HepG2 (cell line): ENCODE measurements around the gene FAF2. TPM values are rescaled to one million over a fixed set of nuclear protein-coding genes. Genes with fewer than 3 reads are reported as not detected.

ENCODE experiments used
- CREM ChIP-seq, 2 experiments: sonication (generic) in 1 of 2; formaldehyde crosslinking in 1 of 2; IDR thresholded peaks; 2 replicates each; pipeline versions ENCODE4 v1.4.0 to v1.6.1; 2016 to 2020; ENCODE audit warnings: antibody characterized with exemption in 1 of 2, mild to moderate bottlenecking in 1 of 2, missing genetic modification reagents in 1 of 2
- FIP1L1 ChIP-seq: fragments of 200-400 bp; formaldehyde crosslinking; IDR thresholded peaks from 2 replicates; pipeline ENCODE4 v1.6.1; 2018; ENCODE audit warnings: low read depth, mild to moderate bottlenecking, low read length, moderate library complexity, borderline replicate concordance; ENCODE audit not compliant: insufficient read depth
- FOXC1 ChIP-seq: sonication (generic); formaldehyde crosslinking; IDR thresholded peaks from 2 replicates; pipeline ENCODE4 v1.8.0; 2022; ENCODE audit warnings: mild to moderate bottlenecking, missing genetic modification reagents, borderline replicate concordance
- KDM5B ChIP-seq: sonication (generic); formaldehyde crosslinking; IDR thresholded peaks from 2 replicates; pipeline ENCODE4 v1.4.0; 2020; ENCODE audit warnings: missing genetic modification reagents, mild to moderate bottlenecking, borderline replicate concordance
- KLF11 ChIP-seq: IDR thresholded peaks from 2 replicates; pipeline ENCODE4 v1.6.1; 2016; ENCODE audit warnings: missing compliant biosample characterization
- MEIS2 ChIP-seq: sonication (generic); formaldehyde crosslinking; IDR thresholded peaks from 2 replicates; pipeline ENCODE4 v1.9.0; 2021; ENCODE audit warnings: mild to moderate bottlenecking, missing genetic modification reagents
- PCBP1 ChIP-seq: fragments of 200-400 bp; formaldehyde crosslinking; IDR thresholded peaks from 2 replicates; pipeline ENCODE4 v1.6.1; 2017; ENCODE audit warnings: mild to moderate bottlenecking, low read depth, low read length, borderline replicate concordance
- PHF21A ChIP-seq: sonication (generic); formaldehyde crosslinking; IDR thresholded peaks from 2 replicates; pipeline ENCODE4 v1.5.0; 2020; ENCODE audit warnings: mild to moderate bottlenecking, missing genetic modification reagents
- RFX5 ChIP-seq: IDR thresholded peaks from 2 replicates; pipeline ENCODE4 v1.6.1; 2011; ENCODE audit warnings: low read depth, low read length, improper control_type of control experiment
- RFXANK ChIP-seq: IDR thresholded peaks from 2 replicates; pipeline ENCODE4 v1.6.1; 2016
- TCF12 ChIP-seq, 2 experiments: fragments of 450-650 bp in 1 of 2; sonication (generic) in 1 of 2; formaldehyde crosslinking in 1 of 2; IDR thresholded peaks; 2 replicates each; pipeline versions ENCODE4 v1.6.1 to v1.8.0; 2017 to 2022; ENCODE audit warnings: antibody characterized with exemption in 1 of 2, mild to moderate bottlenecking in 1 of 2, missing genetic modification reagents in 1 of 2, moderate library complexity in 1 of 2
- ZNF136 ChIP-seq: sonication (generic); formaldehyde crosslinking; IDR thresholded peaks from 2 replicates; pipeline ENCODE4 v1.8.1; 2022; ENCODE audit warnings: low read depth, mild to moderate bottlenecking, moderate library complexity, missing genetic modification reagents
- ZNF253 ChIP-seq: sonication (generic); formaldehyde crosslinking; IDR thresholded peaks from 2 replicates; pipeline ENCODE4 v1.8.0; 2022; ENCODE audit warnings: mild to moderate bottlenecking, missing genetic modification reagents, borderline replicate concordance
- ZNF292 ChIP-seq: sonication (generic); formaldehyde crosslinking; IDR thresholded peaks from 2 replicates; pipeline ENCODE4 v1.8.1; 2022; ENCODE audit warnings: mild to moderate bottlenecking, low read depth, missing genetic modification reagents, borderline replicate concordance
- ZNF567 ChIP-seq: sonication (generic); formaldehyde crosslinking; IDR thresholded peaks from 2 replicates; pipeline ENCODE4 v1.8.1; 2023; ENCODE audit warnings: mild to moderate bottlenecking, missing genetic modification reagents, borderline replicate concordance
- ZNF772 ChIP-seq: sonication (generic); formaldehyde crosslinking; IDR thresholded peaks from 2 replicates; pipeline ENCODE4 v1.5.0; 2020; ENCODE audit warnings: mild to moderate bottlenecking, missing genetic modification reagents
- polyA plus RNA-seq, 8 experiments: library from polyadenylated mRNA; depleted of rRNA in 3 of 8; stranded (reverse) in 7 of 8; unstranded in 1 of 8; fragments of >200 nt; fragmentation: Illumina TruSeq in 4 of 8; extraction: Trizol in 4 of 8; gene quantifications; 2 replicates each; pipeline versions ENCODE4 v1.2.1 to v1.2.3, GENCODE V29; 2011 to 2016; ENCODE audit warnings: low read depth in 4 of 8, missing spikeins in 1 of 8, mixed read lengths in 1 of 8; ENCODE audit not compliant: insufficient read depth in 1 of 8
- total RNA-seq, 5 experiments: library from RNA; depleted of rRNA; stranded (reverse); fragments of >200 nt; fragmentation: Illumina TruSeq; extraction: Trizol; gene quantifications; 2 replicates each; pipeline ENCODE4 v1.2.3, GENCODE V29; 2016; ENCODE audit warnings: low read depth in 1 of 5
- TF ChIP-seq, protein P1 (sequence below): sonication (generic); formaldehyde crosslinking; IDR thresholded peaks from 2 replicates; pipeline ENCODE4 v1.4.0; 2020; ENCODE audit warnings: missing genetic modification reagents
- TF ChIP-seq, protein P2 (sequence below): sonication (generic); formaldehyde crosslinking; IDR thresholded peaks from 2 replicates; pipeline ENCODE4 v1.5.1; 2020; ENCODE audit warnings: mild to moderate bottlenecking, missing genetic modification reagents

Gene FAF2
- total and polyA plus RNA-seq, 2 of the 13 experiments (the other 11 are each of a cell fraction or from before 2014, with no cell fraction given): 27.8 to 34.3 TPM

DNA sequence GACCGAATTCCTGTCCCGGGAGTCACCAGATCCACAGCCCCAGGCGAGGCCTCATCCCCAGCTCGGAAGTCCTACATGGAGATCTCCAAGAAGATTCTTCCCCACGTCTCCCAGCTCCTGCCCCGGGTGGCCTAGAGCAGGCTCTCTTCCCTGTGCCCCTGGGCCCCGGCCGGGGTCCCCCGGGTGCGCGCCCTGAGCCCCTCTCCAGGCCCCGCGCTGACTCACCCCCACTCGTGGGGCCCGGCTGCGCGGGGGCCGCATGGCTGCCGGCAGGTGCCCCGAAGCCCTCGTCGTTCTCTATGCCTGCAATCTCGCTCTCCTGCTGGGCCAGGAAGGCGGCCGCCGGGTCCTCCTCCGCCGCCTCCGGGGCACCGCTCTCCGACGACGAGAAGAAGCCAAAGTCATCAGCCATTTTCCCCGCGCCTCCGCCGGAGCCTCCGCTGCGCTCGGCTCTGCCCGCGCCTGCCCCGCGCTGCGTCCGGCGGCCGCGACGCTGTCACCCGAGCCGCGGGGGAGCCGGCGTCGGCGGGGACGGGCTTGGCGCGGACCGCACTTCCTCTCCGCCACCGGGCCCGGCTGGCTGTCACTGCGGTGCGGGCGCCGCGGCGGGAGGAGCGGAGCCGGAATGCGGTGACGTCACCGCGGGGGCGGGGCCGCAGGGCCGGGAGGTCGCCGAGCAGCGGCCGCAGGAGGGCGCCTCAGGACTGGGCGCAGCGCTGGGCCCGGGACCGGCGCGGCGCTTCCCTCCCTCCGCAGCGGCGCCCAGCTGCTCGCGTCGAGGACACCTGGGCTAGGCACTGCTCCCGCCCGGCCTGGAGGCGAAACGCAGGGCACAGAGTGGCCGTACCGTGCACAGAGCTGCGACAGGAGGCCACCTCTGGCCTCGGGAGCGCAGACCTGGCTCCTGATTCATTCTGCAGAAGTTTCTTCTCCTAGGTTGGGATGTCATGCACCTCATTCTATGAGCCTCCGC is 31.9 kb upstream of the FAF2 start, which contains the start of gene CLTB (continued):
- TF ChIP-seq PHF21A (CRISPR knock-in tag): no peak; the same call in 1 of the 2 replicates
- TF ChIP-seq KDM5B: peak; percentile 70
- peak; percentile 38; the same call in 1 of the 2 replicates for TF ChIP-seq RFX5
- no peak; the same call in 1 of the 2 replicates for TF ChIP-seq ZNF136
- no peak for TF ChIP-seq PCBP1
- peak; percentile 72 for TF ChIP-seq MEIS2
- TF ChIP-seq FIP1L1: no peak
- no peak for TF ChIP-seq CREM (IDR thresholded peaks at IDR 0.05)
- TF ChIP-seq CREM (CRISPR knock-in tag; IDR thresholded peaks at IDR 0.05): no peak
- peak; percentile 67; the same call in 1 of the 2 replicates for TF ChIP-seq ZNF567 (CRISPR knock-in tag)
- TF ChIP-seq, protein P1, sequence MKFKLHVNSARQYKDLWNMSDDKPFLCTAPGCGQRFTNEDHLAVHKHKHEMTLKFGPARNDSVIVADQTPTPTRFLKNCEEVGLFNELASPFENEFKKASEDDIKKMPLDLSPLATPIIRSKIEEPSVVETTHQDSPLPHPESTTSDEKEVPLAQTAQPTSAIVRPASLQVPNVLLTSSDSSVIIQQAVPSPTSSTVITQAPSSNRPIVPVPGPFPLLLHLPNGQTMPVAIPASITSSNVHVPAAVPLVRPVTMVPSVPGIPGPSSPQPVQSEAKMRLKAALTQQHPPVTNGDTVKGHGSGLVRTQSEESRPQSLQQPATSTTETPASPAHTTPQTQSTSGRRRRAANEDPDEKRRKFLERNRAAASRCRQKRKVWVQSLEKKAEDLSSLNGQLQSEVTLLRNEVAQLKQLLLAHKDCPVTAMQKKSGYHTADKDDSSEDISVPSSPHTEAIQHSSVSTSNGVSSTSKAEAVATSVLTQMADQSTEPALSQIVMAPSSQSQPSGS (CRISPR knock-in tag): peak; percentile 93
- no peak for TF ChIP-seq TCF12 (IDR thresholded peaks at IDR 0.05)
- peak; percentile 62; the same call in 1 of the 2 replicates for TF ChIP-seq TCF12 (CRISPR knock-in tag; IDR thresholded peaks at IDR 0.05)
- TF ChIP-seq KLF11 (CRISPR knock-in tag): 0 out of 2 replicates have a peak, but pooled peaks have one; percentile 34
- 0 out of 2 replicates have a peak, but pooled peaks have one; percentile 25 for TF ChIP-seq RFXANK
- TF ChIP-seq, protein P2, sequence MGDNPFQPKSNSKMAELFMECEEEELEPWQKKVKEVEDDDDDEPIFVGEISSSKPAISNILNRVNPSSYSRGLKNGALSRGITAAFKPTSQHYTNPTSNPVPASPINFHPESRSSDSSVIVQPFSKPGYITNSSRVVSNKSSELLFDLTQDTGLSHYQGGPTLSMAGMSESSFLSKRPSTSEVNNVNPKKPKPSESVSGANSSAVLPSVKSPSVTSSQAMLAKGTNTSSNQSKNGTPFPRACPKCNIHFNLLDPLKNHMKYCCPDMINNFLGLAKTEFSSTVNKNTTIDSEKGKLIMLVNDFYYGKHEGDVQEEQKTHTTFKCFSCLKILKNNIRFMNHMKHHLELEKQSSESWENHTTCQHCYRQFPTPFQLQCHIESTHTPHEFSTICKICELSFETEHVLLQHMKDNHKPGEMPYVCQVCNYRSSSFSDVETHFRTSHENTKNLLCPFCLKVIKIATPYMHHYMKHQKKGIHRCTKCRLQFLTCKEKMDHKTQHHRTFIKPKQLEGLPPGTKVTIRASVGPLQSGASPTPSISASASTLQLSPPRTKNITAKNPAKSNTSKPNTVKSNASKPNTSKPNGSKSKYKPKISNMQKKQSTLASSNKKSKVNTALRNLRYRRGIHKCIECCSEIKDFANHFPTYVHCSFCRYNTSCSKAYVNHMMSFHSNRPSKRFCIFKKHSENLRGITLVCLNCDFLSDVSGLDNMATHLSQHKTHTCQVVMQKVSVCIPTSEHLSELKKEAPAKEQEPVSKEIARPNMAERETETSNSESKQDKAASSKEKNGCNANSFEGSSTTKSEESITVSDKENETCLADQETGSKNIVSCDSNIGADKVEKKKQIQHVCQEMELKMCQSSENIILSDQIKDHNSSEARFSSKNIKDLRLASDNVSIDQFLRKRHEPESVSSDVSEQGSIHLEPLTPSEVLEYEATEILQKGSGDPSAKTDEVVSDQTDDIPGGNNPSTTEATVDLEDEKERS (CRISPR knock-in tag): 0 out of 2 replicates have a peak, but pooled peaks have one; percentile 61
- 0 out of 2 replicates have a peak, but pooled peaks have one; percentile 50 for TF ChIP-seq ZNF772 (CRISPR knock-in tag)
- TF ChIP-seq ZNF253 (CRISPR knock-in tag): no peak
- peak; percentile 91 for TF ChIP-seq FOXC1
- peak; percentile 57; the same call in 1 of the 2 replicates for TF ChIP-seq ZNF292 (CRISPR knock-in tag)
